Skeletal muscle tissue (tissue), 4 donors: Measurements from ENCODE around the gene PIP5K1A. TPM values are rescaled to one million over a fixed set of nuclear protein-coding genes. Genes with fewer than 3 reads are reported as not detected.
A peak's percentile ranks its signal among the peaks of the same experiment; 100 is the strongest.

ENCODE experiments used
- H3K27ac ChIP-seq: one replicate; pipeline ENCODE4 v1.7.0; 2013; ENCODE audit warnings: mild to moderate bottlenecking, low read depth, low read length, inconsistent platforms
- H3K27me3 ChIP-seq, 3 donors: one replicate each; pipeline ENCODE4 v1.7.0; 2013; ENCODE audit warnings: low read length in 3 of 3; ENCODE audit not compliant: control insufficient read depth in 3 of 3, insufficient read depth in 3 of 3
- H3K36me3 ChIP-seq, 3 donors: one replicate each; pipeline ENCODE4 v1.7.0; 2013; ENCODE audit warnings: low read length in 3 of 3; ENCODE audit not compliant: control insufficient read depth in 3 of 3, insufficient read depth in 3 of 3
- H3K4me1 ChIP-seq, 3 donors: one replicate each; pipeline ENCODE4 v1.7.0; 2013; ENCODE audit warnings: low read length in 3 of 3, mild to moderate bottlenecking in 3 of 3; ENCODE audit not compliant: control insufficient read depth in 3 of 3, insufficient read depth in 3 of 3
- H3K4me3 ChIP-seq, 3 donors: one replicate each; pipeline ENCODE4 v1.7.0; 2013; ENCODE audit warnings: low read length in 3 of 3
- H3K9ac ChIP-seq, 3 donors: one replicate each; pipeline ENCODE4 v1.7.0; 2013; ENCODE audit warnings: low read length in 3 of 3, mild to moderate bottlenecking in 3 of 3, moderate library complexity in 2 of 3, low read depth in 1 of 3
- H3K9me3 ChIP-seq, 3 donors: one replicate each; pipeline ENCODE4 v1.7.0; 2013; ENCODE audit warnings: low read length in 3 of 3; ENCODE audit not compliant: control insufficient read depth in 3 of 3
- total RNA-seq: library from RNA; depleted of rRNA; stranded (reverse); fragments of >200 nt; gene quantifications from one replicate; pipeline ENCODE4 v1.2.3, GENCODE V29; 2014
- donor health status: Osteomylitis.

Gene PIP5K1A
- total RNA-seq, 1 donor from 2014 or later = 51.7 TPM

DNA sequence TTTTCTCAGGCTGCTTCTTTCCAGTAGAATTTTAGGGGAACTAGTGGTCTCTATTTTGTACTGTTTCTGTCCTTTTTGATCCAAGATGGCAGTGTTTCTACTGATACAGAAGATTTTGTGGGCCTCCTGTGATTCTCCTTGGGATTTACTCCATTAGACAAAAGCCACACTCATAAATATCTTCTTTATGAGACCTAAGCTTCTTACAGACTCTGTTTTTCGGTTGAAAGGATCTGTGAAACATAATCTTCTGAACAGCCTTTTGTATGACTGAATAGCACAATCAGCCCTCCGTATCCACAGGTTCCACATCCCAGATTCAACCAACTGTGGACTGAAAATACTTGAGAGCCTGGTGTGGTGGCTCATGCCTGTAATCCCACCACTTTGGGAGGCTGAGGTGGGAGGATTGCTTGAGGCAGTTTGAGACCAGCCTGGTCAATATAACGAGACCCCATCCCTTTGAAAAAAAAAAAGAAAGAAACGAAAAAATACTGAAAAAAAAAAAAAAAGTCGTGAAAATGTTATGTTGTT is 45.4 kb downstream of the PIP5K1A start:
- H3K27ac ChIP-seq = no peak overlapping the region
- no peak overlapping the region for H3K4me3 ChIP-seq
- H3K36me3 ChIP-seq = peaks cover 52 to 83% (median 74%) of the 10 kb centered on the region in 3 donors
- H3K27me3 ChIP-seq = no peaks in the 10 kb centered on the region
- H3K4me1 ChIP-seq = peaks cover 0 to 1% (median 0%) of the 10 kb centered on the region in 3 donors
- no peak overlapping the region for H3K9ac ChIP-seq
- H3K9me3 ChIP-seq = no peaks in the 10 kb centered on the region

DNA sequence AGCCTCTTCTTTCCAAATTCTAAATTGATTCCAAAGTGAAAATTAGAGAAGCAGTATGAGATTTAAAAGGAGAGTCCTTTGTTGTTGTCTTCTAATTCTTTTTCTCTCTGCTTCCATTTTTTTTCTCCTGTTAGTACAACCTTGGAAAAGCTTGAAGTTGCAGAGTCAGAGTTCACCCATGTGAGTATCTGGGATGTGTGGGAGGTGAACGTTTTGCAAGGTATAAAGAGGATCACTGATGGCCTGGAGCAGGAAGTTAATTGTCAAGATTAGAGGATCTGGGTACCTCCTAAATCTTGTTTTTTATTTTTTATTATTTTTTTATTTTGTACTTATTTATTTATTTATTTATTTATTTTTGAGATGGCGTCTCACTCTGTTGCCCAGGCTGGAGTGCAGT is 48.4 kb downstream of the PIP5K1A start:
- no peak overlapping the region for H3K27ac ChIP-seq
- no peak overlapping the region for H3K4me3 ChIP-seq
- H3K9ac ChIP-seq = no peak overlapping the region
- H3K27me3 ChIP-seq = no peaks in the 10 kb centered on the region
- H3K9me3 ChIP-seq = no peaks in the 10 kb centered on the region
- H3K4me1 ChIP-seq = no peaks in the 10 kb centered on the region
- peaks cover 37 to 62% (median 57%) of the 10 kb centered on the region in 3 donors for H3K36me3 ChIP-seq

DNA sequence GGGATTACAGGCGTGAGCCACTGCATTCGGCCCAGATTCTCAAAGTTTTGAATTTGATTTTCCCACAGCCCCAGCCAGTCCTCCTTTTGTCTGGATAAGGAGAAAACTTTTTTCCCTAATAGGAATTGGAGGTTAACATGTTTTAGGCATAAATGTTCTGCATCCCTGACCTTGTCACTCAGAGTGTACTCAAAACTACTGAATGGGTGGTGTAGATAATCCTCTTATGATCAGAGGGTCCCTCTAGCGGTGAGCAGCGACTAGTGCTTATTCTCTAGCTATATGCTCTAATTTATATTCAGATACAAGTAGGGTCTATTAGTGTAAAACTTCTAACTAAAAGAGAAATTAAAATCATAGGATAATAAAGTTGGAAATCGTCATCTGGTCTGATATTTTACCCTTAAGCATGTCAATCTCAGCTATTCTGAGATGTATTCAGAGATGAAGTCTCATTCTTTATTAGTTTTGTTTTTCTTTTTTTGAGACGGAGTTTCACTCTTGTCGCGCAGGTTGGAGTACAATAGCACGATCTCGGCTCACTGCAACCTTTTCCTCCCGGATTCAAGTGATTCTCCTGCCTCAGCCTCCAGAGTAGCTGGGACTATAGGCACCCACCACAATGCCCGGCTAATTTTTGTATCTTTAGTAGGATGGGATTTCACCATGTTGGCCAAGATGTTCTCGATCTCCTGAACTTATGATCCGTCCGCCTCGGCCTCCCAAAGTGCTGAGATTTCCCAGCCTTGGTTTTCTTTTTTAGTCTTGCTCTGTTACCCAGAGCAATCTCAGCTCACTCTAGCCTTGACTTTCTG is 53.5 kb downstream of the PIP5K1A start:
- Histone ChIP-seq H3K27ac (no peak overlapping the region), H3K4me3 (no peak overlapping the region), H3K4me1 (peaks cover 7 to 14% (median 9%) of the 10 kb centered on the region in 3 donors), H3K9ac (no peak overlapping the region), H3K27me3 (no peaks in the 10 kb centered on the region), H3K9me3 (no peaks in the 10 kb centered on the region), H3K36me3 (peaks cover 14 to 19% (median 15%) of the 10 kb centered on the region in 3 donors)

DNA sequence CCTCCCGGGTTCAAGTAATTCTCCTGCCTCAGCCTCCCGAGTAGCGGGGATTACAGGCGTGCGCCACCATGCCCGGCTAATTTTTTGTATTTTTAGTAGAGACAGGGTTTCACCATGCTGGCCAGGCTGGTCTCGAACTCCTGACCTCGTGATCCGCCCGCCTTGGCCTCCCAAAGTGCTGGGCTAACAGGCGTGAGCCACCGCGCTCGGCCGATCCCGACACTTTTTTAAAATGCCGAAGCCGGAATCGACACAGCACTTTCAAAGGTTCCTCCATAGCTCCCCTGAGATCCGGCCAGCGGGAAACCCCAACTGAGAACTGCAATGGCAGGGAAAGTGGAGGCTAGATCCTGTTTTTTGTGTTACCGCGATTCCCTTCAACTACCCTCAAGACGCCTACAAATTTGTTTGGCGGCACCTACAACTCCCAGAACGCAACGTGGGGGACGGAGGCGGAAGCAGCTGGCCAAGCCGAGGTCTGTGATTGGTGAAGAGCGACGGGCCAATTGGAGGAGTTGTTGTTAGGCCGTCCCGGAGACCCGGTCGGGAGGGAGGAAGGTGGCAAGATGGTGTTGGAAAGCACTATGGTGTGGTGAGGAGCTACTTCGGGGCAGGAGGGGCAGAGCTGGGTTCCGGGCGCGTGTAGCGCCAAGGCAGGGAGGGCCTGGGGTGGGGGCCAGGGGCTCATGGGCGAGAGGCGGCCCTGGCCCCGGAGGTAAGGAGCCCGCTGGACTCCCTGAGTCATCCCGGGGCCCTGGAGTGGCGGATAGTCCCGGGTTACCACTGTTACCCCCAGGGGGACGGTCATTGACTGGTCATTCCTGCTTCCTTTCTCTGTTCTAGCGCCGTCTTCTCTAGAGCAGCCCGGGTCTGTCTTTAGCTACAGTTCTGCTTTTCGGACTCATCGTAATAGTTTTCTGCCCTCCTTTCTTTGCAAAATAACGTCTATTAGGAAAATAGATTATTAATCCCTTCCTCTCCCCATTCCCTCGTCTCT is 56.2 kb downstream of the PIP5K1A start, which contains the start of gene PSMD4:
TSS of gene PSMD4 (plus strand) at position 518 of the 997 bp plus-strand sequence. CDS start at position 567, 49 bp downstream.
- Histone ChIP-seq H3K27me3 (no peaks in the 10 kb centered on the region), H3K4me3 (peak within 1 kb of the TSS; percentile 78 to 97 (median 82)), H3K4me1 (peaks cover 7 to 22% (median 11%) of the 10 kb centered on the region in 3 donors), H3K9me3 (no peaks in the 10 kb centered on the region), H3K27ac (peak within 1 kb of the TSS; percentile 90), H3K9ac (peak within 1 kb of the TSS; percentile 90 to 96 (median 92)), H3K36me3 (peaks cover 0 to 3% (median 0%) of the 10 kb centered on the region in 3 donors)

DNA sequence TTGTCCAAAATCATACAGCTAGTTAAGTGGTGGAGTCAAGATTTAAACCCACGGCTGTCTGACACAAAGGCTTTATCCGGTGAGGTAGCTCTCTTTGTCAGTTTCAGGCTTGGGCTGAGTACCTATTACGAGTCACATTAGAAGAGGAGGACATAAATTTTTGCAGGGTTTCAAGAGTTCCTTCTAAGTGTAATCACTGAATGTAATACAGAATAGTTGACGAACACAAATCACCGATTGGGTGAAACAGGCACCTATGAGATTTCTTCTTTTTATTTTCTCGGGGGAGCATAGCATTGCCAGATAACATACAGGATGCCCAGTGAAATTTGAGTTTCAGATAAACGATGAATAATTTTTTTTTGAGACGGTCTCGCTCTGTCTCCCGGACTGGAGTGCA is 57.0 kb downstream of the PIP5K1A start:
- peaks cover 7 to 22% (median 11%) of the 10 kb centered on the region in 3 donors for H3K4me1 ChIP-seq
- H3K9ac ChIP-seq = peak overlapping the region; percentile 90 to 96 (median 92)
- peak overlapping the region; percentile 90 for H3K27ac ChIP-seq
- no peaks in the 10 kb centered on the region for H3K9me3 ChIP-seq
- H3K4me3 ChIP-seq = peak overlapping the region; percentile 78 to 97 (median 82)
- H3K27me3 ChIP-seq = no peaks in the 10 kb centered on the region
- peaks cover 0 to 1% (median 0%) of the 10 kb centered on the region in 3 donors for H3K36me3 ChIP-seq

DNA sequence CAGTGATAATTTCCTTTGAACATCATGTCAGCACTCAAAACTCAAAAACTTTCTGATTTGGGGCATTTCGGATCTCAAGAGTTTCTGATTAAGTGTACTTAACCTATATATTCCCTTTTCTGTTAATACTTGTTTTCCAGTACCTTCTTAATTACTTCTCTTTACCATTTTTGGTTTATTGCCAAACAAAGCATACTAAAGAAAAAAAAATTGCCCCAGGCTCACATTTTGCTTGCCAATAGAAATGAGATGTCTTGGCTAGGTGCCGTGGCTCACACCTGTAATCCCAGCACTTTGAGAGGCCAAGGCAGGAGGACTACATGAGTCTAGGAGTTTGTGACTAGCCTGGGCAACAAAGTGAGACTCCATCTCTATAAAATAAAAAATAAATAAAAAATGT is 61.0 kb downstream of the PIP5K1A start:
- Histone ChIP-seq H3K4me1 (peaks cover 7 to 22% (median 11%) of the 10 kb centered on the region in 3 donors), H3K9ac (no peak overlapping the region), H3K9me3 (no peaks in the 10 kb centered on the region), H3K36me3 (peaks cover 10 to 19% (median 12%) of the 10 kb centered on the region in 3 donors), H3K27ac (no peak overlapping the region), H3K4me3 (no peak overlapping the region), H3K27me3 (no peaks in the 10 kb centered on the region)

DNA sequence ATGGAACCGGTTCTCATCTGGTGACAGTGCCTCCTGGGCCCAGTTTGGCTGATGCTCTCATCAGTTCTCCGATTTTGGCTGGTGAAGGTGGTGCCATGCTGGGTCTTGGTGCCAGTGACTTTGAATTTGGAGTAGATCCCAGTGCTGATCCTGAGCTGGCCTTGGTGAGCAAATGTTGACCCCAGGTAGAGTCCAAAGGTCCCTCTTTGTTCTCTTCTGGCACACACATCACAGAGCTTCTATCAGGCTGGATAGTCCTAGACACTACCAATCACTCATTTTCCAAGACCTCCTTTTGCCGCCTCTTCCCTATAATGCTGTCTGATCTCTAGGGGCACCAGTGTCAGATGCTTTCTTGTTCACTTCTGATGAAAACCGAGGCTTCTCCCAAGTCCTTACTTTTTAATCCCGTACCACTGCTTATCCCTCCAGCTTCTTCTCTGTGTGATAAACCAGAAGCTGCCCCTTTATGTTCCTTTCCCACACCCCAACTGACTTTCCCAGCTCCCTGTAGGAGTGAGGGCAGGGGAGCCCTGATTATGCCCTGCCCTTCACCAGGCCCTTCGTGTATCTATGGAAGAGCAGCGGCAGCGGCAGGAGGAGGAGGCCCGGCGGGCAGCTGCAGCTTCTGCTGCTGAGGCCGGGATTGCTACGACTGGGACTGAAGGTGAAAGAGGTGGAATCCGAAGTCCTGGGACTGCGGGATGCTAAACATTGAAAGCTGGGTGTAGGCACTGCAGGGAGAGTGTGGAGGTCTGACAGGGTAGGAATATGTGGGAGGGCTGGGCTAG is 67.3 kb downstream of the PIP5K1A start:
- no peak overlapping the region for H3K27ac ChIP-seq
- H3K4me3 ChIP-seq = no peak overlapping the region
- peaks cover 47 to 61% (median 55%) of the 10 kb centered on the region in 3 donors for H3K36me3 ChIP-seq

DNA sequence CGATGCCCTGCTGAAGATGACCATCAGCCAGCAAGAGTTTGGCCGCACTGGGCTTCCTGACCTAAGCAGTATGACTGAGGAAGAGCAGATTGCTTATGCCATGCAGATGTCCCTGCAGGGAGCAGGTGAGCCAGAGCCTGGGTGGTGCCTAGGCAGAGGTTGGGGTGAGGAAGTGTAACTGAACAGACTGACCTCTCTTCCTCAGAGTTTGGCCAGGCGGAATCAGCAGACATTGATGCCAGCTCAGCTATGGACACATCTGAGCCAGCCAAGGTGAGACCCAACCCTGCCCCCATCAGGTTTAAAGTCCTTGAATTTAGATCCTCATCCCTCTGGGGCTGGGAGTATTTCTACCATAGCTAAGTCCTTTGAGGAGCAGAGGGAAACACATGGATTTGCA is 68.0 kb downstream of the PIP5K1A start:
- no peaks in the 10 kb centered on the region for H3K4me1 ChIP-seq
- H3K4me3 ChIP-seq = no peak overlapping the region
- no peak overlapping the region for H3K27ac ChIP-seq
- no peaks in the 10 kb centered on the region for H3K9me3 ChIP-seq
- no peaks in the 10 kb centered on the region for H3K27me3 ChIP-seq
- no peak overlapping the region for H3K9ac ChIP-seq
- H3K36me3 ChIP-seq = peaks cover 47 to 61% (median 55%) of the 10 kb centered on the region in 3 donors

More for the DNA sequence above, 67.3 kb downstream of the PIP5K1A start:
- H3K27me3 ChIP-seq = no peaks in the 10 kb centered on the region
- H3K9ac ChIP-seq = no peak overlapping the region
- H3K9me3 ChIP-seq = no peaks in the 10 kb centered on the region
- no peaks in the 10 kb centered on the region for H3K4me1 ChIP-seq

DNA sequence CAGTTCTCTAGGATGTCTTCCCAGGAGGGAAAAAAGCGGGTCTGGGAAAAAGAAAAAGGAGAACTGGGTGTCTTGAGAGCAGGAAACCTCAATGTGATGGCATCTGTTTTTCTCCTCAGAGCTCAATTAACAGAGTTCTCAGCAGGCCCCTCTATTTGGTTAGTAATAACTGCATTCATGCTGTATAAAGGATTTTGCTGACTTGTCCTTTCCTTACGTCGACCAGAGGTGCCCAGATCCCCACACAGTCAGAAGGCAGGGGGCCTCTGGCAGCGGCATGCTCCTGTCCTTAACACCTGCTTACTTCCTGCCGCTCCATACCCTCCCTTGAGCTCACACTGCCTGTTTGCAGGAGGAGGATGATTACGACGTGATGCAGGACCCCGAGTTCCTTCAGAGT is 68.5 kb downstream of the PIP5K1A start:
- H3K9ac ChIP-seq = no peak overlapping the region
- no peak overlapping the region for H3K27ac ChIP-seq
- H3K27me3 ChIP-seq = no peaks in the 10 kb centered on the region
- no peaks in the 10 kb centered on the region for H3K9me3 ChIP-seq
- H3K4me3 ChIP-seq = no peak overlapping the region
- H3K36me3 ChIP-seq = peaks cover 47 to 61% (median 55%) of the 10 kb centered on the region in 3 donors
- no peaks in the 10 kb centered on the region for H3K4me1 ChIP-seq
